ENCODE data around the gene SCARB1.

Gene SCARB1

DNA sequence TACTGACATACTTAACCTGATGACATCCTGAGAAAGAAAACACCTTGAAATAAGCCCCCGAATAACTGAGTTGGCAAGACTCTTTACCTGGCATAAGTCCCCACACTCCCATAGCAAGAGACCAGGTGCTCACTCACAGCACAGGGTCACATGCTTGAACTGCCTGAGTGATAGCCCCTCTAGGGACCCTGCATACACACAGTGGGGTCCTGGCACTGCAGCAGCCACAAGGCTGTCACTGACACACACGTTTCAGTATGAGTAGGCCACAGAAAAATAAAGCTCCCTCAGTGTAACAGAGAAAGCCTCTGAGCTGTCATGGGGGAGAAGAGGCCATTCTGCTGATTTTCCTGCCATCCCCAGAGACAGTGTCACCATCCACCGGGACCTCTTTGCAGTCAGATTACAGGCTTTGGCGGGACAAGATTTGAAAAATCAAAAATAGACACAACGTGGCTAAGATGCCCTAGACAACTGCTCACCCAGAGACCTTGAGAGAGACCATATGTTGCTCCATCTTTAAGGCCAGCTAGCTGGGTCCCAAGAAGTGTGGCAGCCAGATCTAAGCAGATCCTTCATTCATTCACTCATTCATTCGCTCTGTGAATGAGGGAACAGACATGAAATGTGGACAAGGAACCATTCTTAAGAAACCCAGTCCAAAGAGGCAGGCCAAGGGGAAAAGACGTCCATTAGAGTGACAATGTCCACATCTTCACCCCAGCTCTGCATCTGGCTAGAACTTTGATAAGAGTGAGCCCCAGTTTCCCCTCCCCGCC, 1.6 kb downstream of the SCARB1 start:
- FAIRE-seq, result no peak

DNA sequence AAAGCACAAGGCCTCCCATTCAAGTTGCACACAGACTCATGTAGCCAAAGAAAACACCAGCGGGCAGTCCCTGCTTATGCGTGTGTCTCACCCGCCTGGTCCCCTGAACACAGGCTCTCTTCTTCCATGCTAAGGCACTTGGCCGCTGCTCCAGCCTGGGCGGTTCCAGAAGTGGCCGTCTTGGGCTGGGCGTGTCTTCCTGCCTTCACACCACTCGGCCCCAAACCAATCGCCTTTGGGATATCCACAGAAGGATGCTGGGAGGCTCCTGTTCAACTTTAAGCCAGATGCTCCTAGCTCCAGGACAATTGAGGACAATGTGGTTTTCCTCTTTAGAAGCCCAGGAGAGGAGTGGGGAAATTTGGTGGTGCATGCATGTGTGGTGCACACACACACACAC, 2.2 kb downstream of the SCARB1 start:
- peak; percentile 86 for FAIRE-seq

DNA sequence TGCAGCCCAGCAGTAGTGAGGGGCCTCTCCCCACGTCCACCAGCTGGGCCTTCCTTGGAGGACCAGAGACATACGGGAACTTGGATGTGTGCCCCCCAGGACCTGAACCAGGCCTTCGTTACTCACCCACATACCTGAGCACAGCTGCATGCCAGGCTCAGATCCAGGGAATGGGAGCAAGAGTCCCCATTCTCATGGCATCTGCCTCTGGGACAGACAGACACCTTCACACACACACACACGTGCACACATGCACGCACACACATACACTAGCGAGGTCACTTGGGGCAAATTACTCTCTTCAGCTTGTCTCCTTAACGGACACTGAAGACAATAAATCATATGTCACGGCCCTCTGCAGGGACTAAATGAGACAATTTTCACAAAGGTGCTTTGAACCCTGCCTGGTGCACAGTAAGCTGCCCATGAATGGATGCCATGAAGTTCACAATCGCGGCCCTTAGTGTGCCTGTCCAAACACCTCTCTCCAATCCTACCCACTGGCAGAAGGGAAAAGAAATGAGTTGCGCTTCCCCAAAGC, 5.7 kb downstream of the SCARB1 start:
- FAIRE-seq, result no peak

DNA sequence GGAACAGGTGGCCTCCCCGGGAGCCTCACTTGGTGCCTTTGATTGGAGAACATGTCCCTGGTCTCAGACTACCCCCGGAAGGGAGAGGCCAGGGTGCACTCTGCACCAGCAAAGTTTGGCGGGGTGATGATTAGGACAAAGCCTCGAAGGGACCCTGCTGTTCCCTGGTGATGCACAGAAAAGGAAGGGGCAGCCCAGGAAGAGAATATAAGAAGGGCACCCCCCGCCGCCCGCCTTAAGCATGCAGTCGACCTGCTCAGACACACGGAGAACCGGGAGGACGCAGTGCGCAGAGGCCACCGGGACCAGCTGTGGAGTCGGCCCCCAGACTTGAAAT, 6.9 kb downstream of the SCARB1 start:
- no peak for FAIRE-seq

DNA sequence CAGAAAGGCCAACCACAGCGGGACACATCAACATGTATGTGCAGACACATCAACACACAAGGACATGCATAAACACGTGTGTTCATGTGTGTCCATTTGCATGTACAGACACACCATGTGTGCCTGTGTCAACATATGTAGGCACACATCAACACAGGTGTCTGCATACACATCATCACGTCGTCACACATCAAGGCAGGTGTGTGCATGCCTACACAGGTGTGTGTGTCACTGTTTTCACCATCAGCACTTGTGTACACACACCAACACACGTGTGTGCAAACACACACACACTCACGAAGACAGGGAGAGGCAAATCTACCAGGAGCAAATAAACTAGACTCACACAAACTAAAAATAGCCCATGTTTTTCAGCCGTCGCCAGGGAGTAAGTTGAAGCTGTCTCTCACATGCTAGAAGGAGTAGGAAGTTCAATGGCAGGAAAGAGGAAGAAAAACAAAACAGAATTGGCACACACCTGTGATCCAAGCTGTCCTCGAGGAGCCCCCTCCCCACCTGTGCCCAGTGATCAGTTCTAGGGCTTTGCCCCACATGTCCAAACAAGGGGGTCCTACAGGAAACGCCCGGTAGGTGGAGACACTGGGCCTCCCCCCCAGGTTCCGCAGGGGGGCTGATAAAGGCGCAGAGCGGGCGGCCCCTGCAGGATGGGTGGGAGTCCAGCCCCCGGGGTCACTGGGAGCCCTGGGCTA, 7.4 kb downstream of the SCARB1 start:
- no peak for FAIRE-seq

DNA sequence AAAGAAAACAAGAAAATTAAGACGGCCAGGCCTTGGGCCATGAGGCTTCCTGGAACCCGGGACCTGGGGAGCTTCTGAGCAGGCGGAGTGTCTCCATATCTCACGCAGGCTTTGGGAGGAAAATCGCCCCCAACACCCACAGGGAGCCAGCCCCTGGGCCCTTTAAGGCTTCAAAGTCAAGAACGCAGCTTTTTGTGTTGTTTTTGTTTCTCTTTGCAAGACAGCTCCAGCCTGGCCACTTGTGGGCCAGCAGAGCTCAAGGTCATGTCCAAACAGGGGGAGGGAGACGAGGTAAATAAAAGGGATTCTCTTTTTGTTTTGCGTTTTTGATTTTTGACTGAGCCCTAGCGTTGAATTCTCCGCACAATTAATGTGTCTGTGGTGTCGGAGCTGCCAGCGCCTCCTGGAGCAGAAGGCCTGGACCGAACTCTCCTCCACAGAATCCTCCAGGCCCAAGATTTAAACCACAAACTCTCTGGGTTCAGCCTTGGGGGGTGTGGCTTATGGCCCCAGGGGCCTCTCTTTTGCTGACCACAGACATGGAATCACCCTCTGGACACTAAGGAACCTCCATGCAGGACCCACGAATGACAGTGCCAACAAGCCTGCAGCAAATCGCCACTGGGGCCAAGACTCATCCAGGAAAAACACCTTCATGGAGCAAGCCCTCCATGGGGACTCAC, 8.2 kb downstream of the SCARB1 start:
- FAIRE-seq, result no peak

DNA sequence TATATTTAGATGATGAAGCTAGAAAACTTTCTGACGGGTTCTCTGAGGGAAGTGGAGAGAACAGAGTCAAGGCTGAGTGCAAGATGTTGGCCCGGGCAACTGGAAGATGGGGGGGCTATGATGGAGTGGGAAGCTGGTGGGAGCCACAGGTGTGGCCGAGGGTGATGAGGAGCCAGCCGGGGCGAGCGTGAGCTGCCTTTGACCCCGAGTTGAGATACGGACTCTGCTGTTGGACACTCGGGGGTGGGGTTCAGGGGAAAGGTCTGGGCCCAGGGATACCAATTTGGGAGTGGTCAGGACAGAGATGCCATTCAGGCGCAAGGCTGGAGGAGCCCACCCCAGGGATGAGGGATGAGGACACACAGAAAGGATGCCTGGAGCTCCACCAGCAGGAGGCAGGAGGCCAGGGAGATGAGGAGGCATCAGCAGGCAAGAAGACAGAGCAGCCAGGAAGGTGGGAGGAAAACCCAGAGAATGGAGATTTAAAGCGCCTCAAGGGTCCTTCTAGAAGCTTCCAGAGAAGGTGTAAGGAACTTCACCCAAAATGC, 9.0 kb downstream of the SCARB1 start:
- no peak for FAIRE-seq

DNA sequence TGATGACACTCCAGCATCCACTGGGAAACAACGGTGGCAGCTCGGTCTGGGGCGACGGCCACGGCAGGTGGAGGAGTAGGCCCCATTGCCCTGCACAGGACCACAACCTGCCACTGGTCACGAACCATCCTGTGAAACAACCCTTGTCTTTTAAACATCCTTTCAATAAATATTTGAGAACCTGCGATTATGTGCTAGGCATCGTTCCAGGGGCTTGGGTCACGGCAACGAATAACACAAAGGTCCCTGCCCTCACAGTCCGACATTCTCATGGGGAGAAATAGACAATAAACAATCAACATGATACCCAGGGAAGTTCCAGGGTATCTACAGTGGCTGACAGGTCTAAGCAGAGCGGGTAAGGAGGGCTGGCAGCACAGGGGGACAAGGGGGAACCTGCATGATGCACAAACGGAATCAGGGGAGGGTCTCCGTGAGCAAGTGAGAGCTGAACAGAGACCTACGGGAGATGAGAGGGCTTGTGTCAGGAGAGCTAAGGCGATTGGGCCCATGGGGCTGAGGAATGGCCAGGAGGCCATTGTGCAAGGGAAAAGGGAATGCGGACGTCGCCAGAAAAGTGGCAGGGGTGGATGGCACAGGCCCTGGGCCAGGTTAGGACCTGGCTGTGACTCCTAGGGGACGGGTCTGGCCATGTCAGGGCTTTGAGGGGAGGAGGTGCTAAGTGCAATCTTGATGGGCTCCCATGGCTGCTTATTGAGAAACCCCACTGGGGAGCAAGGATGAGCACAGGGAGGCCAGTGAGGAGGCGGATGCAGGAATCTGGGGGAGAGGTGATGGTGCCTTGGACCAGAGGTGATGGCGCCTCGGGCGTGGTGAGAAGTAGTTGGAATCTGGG, 9.7 kb downstream of the SCARB1 start:
- FAIRE-seq, result no peak

DNA sequence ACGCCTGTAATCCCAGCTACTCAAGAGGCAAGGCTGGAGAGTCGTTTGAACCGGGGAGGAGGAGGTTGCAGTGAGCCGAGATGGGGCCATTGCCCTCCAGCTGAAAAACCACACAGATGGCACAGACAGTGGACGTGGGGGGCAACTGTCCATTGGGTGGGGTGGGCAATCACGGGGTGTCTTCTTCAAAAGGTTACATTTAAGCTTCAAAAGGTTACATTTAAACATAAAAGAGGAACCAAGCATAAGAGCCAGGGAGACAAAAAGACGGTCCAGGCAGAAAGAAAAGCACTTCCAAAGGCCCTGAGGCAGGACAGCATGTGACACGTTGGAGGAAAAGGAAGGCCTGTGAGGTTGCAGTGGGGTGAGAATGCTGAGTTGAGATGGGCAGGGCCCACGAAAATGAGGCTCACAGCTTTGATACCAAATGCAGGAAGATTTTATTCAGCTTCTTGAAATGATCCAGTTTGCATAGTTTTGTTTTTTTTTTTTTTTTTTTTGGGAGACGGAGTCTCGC, 10.7 kb downstream of the SCARB1 start:
- FAIRE-seq, result no peak

DNA sequence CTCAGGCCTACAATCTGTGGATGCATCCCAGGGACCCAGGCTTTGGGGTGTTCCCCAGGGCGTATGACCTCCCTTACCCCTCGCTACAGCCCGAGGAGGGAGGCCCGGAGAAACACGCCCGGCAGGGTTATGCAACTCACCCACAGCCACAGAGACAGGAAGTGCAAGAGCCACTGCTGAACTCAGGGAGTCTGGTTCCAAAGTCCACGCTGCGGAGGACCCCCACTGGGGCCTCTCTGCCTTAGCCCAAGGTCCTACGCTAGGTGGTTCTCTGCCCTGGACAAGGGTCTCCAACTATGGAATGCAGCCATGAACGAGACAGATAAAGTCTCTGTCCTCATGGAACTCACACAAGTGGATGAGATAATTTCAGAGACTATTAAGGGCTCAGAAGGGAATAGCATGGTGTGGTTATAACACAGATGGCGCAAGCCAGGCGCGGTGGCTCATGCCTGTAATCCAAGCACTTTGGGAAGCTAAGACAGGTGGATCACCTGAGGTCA, 11.3 kb downstream of the SCARB1 start:
- no peak for FAIRE-seq

DNA sequence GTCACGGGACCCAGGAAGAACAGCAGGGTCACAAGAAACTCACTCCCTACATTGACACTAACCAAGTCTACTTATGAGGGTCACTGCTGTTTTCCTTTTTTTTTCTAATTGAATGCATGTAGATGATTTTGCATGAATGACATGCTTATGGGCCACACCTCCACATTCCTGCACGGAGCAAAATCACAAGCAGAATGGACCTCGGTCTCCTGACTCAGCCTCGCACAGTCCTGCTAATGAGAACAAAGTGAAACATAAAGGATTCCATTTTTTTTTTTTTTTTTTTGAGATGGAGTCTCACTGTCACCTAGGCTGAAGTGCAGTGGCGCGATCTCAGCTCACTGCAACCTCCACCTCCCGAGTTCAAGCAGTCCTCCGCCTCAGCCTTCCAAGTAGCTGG, 12.3 kb downstream of the SCARB1 start:
- FAIRE-seq, result no peak

DNA sequence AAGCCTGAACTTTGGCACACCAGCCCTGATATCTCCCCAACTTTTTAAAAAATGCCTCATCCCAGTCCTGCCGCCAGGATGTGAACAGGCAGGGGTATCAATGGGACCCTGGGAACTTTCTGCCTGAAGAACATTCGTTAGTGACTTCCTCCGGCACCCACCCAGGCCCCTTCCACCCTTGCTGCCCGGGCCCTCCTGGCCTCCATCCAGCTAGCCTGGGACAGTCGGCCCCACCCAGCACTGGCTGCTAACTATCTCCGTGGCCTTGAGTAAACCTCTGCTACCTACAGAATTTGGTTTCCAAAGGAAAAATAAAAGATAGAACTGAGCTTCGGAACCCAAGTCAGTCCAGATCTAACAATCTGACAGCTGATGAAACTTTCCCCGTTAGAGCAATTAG, 14.3 kb downstream of the SCARB1 start:
- no peak for FAIRE-seq

DNA sequence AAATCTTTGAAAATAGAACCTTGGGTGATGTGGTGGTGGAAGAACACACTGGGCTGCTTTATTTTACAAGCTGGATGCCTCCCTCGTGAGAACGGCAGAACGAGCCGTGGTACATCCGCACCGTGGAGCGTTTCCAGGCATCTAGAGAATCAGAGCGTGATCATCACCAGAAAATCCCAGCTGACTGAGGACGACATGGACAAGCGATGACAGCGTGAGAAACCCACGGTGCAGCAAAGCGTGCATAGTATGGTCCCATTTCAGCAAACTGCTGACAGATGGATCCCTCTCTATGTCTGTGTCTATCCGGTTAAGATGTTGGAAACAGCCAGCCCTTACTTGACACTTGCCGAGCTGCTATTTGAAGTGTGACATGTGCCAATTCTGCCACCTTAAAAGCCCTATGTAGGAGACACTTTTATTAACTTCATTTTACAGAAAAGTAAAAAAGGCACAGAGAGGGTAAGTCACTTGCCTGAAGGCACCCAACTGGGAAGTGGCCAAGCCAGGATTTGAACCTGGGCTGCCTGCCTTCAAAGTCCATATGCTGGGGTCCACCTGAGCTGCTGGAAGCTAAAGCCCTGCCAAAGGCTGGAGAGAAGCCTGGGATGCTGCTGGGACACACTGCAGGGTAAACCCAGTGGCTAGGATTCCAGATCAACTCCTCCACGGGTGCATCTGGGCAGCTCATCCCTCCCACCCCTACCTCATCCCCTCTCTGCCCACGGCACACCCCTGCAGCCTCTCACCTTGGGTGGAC, 14.9 kb downstream of the SCARB1 start:
- FAIRE-seq, result no peak

DNA sequence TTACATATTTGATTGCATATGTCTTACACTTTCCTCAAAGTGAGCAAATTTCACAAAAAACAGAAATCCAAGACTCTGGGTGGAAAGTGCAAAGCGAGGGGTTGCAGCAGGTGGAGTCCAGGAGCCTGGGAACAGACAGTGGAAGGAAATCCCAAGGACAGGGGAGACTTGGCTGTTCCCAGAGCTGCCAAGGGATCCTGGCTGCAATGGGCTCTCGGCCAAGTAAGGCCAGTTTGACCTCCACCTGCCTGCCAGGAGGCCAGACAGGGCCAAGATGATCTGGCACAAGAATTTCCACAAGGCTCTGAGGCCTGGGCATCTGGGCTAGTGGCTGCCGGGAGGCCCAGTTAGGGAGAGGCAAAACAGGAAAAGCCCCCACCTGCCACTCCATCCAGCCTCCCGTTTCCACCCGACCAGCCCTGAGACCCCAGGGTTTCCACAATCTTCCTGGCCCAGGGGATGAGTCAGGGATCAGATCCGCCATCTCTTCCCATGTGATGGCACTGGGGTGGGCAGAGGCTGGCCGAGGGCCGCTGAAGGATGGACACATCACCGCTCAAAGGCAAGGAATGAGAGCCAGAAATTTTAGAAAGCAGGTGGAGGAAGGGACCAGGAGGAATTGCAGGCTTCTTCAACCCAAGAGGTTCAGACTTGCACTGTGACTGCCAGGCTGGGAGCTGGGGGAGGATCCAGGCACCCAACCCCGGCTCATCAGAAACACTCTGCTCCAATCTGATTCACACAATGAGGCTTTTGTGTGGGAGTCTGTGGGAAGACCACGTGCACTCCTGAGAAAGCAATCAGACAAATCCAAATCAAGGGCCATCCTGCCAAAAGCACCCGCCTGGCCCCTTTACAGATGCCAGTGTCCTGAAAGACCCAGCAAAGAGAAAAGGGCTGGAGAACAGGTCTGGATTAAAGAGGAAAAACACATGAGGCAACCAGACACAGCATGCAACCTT, 16.3 kb downstream of the SCARB1 start:
- no peak for FAIRE-seq

DNA sequence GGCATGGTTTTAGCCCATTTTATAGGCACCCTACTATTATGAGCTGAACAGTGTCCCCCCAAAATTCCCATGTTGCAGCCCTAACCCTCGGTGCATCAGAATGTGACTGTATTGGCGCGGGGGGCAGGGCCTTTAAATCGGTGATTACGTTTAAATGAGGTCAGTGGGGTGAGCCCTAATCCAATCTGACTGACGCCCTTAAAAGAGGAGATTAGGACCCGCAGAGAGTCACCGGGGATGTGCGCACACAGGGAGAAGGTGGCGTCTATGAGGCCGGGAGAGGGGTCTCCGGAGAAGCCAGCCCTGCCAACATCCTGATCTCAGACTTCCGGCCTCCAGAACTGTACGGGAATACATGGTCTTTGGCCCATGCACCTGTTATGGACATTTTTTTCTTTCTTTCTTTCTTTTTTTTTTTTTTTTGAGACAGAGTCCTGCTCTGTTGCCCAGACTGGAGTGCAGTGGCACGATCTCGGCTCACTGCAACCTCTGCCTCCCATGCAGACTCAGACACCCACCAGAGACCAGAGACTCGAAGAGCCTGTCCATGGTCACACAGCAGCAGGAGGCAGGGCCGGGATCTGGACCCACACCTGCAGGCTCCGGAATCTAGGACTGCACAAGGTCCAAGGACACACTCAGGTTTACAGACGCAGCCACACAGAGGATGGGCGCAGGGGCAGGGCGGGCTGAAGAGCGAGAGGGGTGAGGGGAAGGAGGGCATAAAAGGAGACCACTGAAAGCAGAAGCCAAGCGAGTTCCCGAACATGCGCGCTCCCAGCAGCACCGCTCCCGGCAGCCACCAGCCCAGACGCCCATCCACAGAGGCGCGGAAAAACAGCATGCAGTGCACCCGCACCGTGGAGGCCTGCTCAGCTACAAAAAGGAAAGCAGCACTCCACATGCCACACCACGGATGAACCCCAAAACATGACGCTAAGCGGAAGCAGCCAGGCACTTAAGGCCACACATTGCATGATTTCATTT, 19.0 kb downstream of the SCARB1 start:
- FAIRE-seq, result no peak

DNA sequence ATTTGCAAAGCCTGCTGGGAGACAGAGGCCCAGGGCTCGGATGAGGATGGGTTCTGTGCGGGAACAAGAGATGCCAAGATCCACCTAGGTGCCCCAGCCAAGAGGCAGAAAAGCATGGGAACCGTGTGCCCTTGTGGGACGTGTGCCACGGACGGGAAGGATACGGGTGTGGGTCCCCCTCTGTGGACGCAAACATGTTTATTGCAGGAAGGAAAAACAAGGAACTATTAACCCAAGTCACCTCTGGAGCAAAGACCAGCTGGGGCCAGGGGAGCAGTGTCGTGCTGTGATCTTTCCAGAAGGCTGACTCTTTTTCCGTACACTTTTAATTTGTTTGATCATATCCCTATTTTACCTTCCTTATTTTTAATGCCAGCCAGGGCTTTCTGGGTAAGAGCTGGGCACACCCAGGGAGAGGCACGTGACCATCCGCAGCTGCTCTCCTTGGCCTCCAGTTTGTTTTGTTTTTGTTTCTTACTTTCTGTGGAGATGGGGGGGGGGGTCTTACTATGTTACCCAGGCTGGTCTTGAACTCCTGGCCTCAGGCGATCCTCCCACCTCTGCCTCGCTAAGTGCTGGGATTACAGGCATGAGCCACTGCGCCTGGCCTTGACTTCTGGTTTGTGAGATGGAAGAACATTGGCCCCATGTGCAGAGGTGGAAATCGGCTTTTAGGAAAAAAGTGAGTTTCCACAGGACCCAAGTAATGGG, 20.7 kb downstream of the SCARB1 start:
- no peak for FAIRE-seq

DNA sequence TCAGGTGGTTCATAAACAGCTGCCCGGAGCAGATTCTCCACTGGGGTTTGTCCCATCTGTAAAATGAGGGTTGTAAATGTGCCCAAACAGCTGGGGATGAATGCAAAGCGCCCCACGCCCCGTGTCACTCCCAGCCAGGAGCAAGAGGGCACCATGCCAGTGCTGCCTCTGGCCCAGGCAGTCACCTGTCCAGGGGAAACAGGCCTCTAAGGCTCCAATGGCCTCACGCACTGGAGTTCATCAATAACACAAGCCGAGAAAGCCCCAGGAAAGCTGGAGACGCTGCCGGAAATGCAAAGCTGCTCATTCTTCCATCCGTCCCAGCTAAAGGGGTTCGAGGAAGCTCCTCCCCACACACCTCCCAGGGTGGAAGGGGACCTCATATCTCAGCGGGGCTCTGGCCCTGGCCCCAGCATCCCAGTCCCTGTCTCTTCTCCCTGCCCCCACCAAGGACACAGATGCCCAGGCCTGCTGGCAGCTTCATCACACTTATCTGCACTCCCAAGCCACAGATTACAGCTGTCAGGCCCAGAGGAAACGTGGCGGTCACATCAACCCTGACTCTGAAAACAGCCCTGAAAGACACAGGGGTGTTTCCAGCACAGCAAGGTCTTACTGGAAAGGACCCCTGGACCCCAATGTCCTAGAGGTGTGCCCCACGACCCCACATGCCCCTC, 21.5 kb downstream of the SCARB1 start:
- no peak for FAIRE-seq

DNA sequence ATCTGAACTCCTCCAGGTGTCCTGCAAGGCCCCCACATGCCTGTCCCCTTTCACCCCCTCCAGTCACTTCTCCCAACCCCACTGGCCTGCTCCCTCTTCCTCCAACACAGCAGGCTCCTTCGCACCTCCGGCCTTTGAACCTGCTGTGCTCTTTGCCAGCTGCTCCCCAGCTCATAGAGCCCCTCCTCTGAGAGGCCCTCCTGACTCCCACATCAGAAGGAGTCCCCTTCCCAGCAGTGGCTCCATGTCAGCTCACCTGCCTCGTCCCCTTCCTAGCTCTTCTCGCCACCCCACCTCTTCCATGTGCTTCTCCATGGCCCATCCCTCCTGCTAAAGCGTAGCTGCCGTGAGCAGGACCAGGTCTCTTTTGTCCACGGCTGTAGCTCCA, 22.1 kb downstream of the SCARB1 start:
- no peak for FAIRE-seq

All from G401.6 (cell line).